Fibroblast of the conjunctiva (primary cell): ENCODE data around the gene SPATA18.
"Not testable (repeated sequence)": the region's sequence is repeated elsewhere in the genome, so short reads cannot be mapped to it uniquely, and the experiment has no call there.

Source experiments
- DNase-seq: peaks from one replicate; pipeline ENCODE4 v3.0.0-alpha.2; 2010; ENCODE audit warnings: low read depth

SPATA18 gene

GRCh38 chr4:52107336-52107735, 56.2 kb downstream of the SPATA18 start:
- no peak for DNase-seq

- DNase-seq = no peak
Observed at GRCh38 chr4:52107745-52108144, 56.6 kb downstream of the SPATA18 start.

GRCh38 chr4:52110171-52110570, 59.1 kb downstream of the SPATA18 start:
- DNase-seq = no peak

GRCh38 chr4:52111995-52112394, 60.9 kb downstream of the SPATA18 start:
- no peak for DNase-seq

GRCh38 chr4:52112411-52112810, 61.3 kb downstream of the SPATA18 start:
- DNase-seq = no peak

- DNase-seq = no peak
Observed at GRCh38 chr4:52116641-52117040, 65.5 kb downstream of the SPATA18 start.

- DNase-seq = no peak
Observed at GRCh38 chr4:52126226-52126625, 75.1 kb downstream of the SPATA18 start.

GRCh38 chr4:52126966-52127365, 75.9 kb downstream of the SPATA18 start:
- DNase-seq = no peak

GRCh38 chr4:52135171-52135570, 84.1 kb downstream of the SPATA18 start:
- no peak for DNase-seq

- DNase-seq = not testable (repeated sequence)
Observed at GRCh38 chr4:52137152-52137551, 86.0 kb downstream of the SPATA18 start.

- no peak for DNase-seq
Observed at GRCh38 chr4:52142816-52143215, 91.7 kb downstream of the SPATA18 start.

- DNase-seq = no peak
Observed at GRCh38 chr4:52143815-52144214, 92.7 kb downstream of the SPATA18 start.

GRCh38 chr4:52144372-52144771, 93.3 kb downstream of the SPATA18 start:
- no peak for DNase-seq
